Kidney epithelial cell (primary cell): Measurements from ENCODE around the gene CDK11B. TPM values are rescaled to one million over a fixed set of nuclear protein-coding genes. Genes with fewer than 3 reads are reported as not detected.
"Not testable (repeated sequence)": the region's sequence is repeated elsewhere in the genome, so short reads cannot be mapped to it uniquely, and the experiment has no call there.

ENCODE experiments used
- DNase-seq: peaks from one replicate; pipeline ENCODE4 v3.0.0-alpha.2; 2010; ENCODE audit warnings: low read depth
- H3K27me3 ChIP-seq: 2 replicates; pipeline ENCODE4 v1.6.0; 2011; ENCODE audit warnings: low read length; ENCODE audit not compliant: control insufficient read depth, insufficient read depth
- H3K36me3 ChIP-seq: 2 replicates; pipeline ENCODE4 v1.5.1; 2011; ENCODE audit warnings: low read length; ENCODE audit not compliant: control insufficient read depth, insufficient read depth
- H3K4me3 ChIP-seq: 2 replicates; pipeline ENCODE4 v1.5.1; 2011; ENCODE audit warnings: low read depth, mild to moderate bottlenecking, control low read depth, low read length
- CTCF ChIP-seq: IDR thresholded peaks from 2 replicates; pipeline ENCODE4 v1.5.1; 2011; ENCODE audit warnings: mild to moderate bottlenecking, moderate library complexity, low read length, control low read depth, inconsistent platforms; ENCODE audit not compliant: insufficient read depth, poor library complexity, severe bottlenecking
- total RNA-seq: library from RNA; depleted of rRNA; stranded (reverse); fragments of >200 nt; gene quantifications from 2 replicates; pipeline ENCODE4 v1.2.3, GENCODE V29; 2015

Gene CDK11B
- total RNA-seq, 1 donor from 2014 or later = 27.0 TPM

GRCh38 chr1:1637479-1637875, 21.3 kb downstream of the CDK11B start:
- H3K4me3 ChIP-seq, H3K27me3 ChIP-seq, H3K36me3 ChIP-seq, DNase-seq: not testable (repeated sequence)

- DNase-seq, H3K27me3 ChIP-seq, H3K4me3 ChIP-seq, H3K36me3 ChIP-seq: not testable (repeated sequence)
These were observed 22.0 kb downstream of the CDK11B start for GRCh38 chr1:1636621-1637478.

- not testable (repeated sequence) for H3K36me3 ChIP-seq, DNase-seq, H3K4me3 ChIP-seq
- peaks cover 26% of the 10 kb centered on the region for H3K27me3 ChIP-seq
These were observed 24.2 kb downstream of the CDK11B start for GRCh38 chr1:1634613-1635012.

- H3K27me3 ChIP-seq = peaks cover 28% of the 10 kb centered on the region
- DNase-seq, H3K36me3 ChIP-seq, H3K4me3 ChIP-seq: not testable (repeated sequence)
These were observed 25.4 kb downstream of the CDK11B start for GRCh38 chr1:1633409-1633808.

GRCh38 chr1:1631782-1632420, 26.9 kb downstream of the CDK11B start, which contains the start of gene MMP23B:
Gene MMP23B (plus strand): TSS chr1:1632173. CDS start chr1:1632219, 46 bp downstream.
- H3K4me3 ChIP-seq = no peak within 1 kb of the TSS
- no peaks in the 10 kb centered on the region for H3K36me3 ChIP-seq
- no peak for DNase-seq
- no peak for TF ChIP-seq CTCF
- peaks cover 28% of the 10 kb centered on the region for H3K27me3 ChIP-seq

GRCh38 chr1:1630965-1631781, 27.6 kb downstream of the CDK11B start:
- TF ChIP-seq CTCF = no peak
- DNase-seq = no peak
- Histone ChIP-seq H3K4me3 (no peak overlapping the region), H3K36me3 (no peaks in the 10 kb centered on the region), H3K27me3 (peaks cover 28% of the 10 kb centered on the region)

GRCh38 chr1:1630191-1630964, 28.4 kb downstream of the CDK11B start:
- H3K4me3 ChIP-seq = no peak overlapping the region
- peaks cover 28% of the 10 kb centered on the region for H3K27me3 ChIP-seq
- no peaks in the 10 kb centered on the region for H3K36me3 ChIP-seq
- TF ChIP-seq CTCF = no peak
- no peak for DNase-seq
